ENCODE measurements around the gene UBE2QL1. TPM values are rescaled to one million over a fixed set of nuclear protein-coding genes. Genes with fewer than 3 reads are reported as not detected.

UBE2QL1 gene
- total RNA-seq, 1 donor from 2014 or later: not detected

DNA sequence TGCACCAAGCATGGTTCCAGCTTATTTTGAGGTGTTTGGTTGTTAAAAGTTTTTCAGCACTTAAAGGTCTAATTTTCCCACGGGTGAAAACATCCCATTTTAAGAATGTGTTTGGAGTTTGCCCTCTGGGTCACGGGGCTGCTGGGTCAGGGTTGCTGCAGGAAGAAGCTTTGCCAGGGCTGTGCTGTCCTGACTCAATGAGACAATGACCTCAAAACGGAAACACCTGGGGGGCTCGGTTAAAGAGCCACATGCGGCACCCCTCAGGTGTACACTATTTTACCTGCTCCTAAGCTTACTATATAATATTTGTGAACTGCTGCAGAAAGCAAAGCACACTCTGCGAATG is 27.6 kb downstream of the UBE2QL1 start:
- no peak overlapping the region for H3K4me3 ChIP-seq (ENCODE audit: low read depth, low read length)
- FAIRE-seq: no peak

DNA sequence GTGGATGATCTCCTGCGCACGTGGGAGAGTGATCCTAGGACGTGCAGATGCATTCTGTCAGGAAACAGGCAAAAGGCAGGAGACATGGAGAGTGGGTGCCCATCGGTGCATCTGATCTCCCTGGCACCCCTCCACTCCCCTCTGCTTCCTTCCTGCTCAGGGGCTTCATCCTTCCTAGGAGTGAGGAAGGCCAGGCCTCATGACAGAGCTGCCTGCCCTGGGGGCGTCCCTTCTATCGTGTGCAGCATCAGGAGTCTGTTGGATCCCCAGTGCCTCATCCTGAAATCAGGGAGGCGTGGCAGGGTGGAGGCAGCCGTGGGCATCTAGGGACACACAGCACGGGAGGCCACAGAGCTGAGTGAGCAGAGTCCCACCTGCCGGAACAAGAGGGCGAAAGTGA is 30.1 kb downstream of the UBE2QL1 start:
- FAIRE-seq (no peak), DNase-seq (ENCODE audit: low read depth) (no peak)
- TF ChIP-seq, protein P1, sequence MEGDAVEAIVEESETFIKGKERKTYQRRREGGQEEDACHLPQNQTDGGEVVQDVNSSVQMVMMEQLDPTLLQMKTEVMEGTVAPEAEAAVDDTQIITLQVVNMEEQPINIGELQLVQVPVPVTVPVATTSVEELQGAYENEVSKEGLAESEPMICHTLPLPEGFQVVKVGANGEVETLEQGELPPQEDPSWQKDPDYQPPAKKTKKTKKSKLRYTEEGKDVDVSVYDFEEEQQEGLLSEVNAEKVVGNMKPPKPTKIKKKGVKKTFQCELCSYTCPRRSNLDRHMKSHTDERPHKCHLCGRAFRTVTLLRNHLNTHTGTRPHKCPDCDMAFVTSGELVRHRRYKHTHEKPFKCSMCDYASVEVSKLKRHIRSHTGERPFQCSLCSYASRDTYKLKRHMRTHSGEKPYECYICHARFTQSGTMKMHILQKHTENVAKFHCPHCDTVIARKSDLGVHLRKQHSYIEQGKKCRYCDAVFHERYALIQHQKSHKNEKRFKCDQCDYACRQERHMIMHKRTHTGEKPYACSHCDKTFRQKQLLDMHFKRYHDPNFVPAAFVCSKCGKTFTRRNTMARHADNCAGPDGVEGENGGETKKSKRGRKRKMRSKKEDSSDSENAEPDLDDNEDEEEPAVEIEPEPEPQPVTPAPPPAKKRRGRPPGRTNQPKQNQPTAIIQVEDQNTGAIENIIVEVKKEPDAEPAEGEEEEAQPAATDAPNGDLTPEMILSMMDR (IDR thresholded peaks at IDR 0.05; ENCODE audit: insufficient read depth, low read length, severe bottlenecking): no peak
- Histone ChIP-seq H3K36me3 (ENCODE audit: control insufficient read depth, insufficient read depth, low read length) (no peaks in the 10 kb centered on the region), H3K4me3 (ENCODE audit: low read depth, low read length) (no peak overlapping the region), H3K27me3 (ENCODE audit: control insufficient read depth, insufficient read depth, low read length) (no peaks in the 10 kb centered on the region)

More for the DNA sequence above, 27.6 kb downstream of the UBE2QL1 start:
- Histone ChIP-seq H3K36me3 (ENCODE audit: control insufficient read depth, insufficient read depth, low read length) (no peaks in the 10 kb centered on the region), H3K27me3 (ENCODE audit: control insufficient read depth, insufficient read depth, low read length) (no peaks in the 10 kb centered on the region)
- TF ChIP-seq, protein P1 (IDR thresholded peaks at IDR 0.05; ENCODE audit: insufficient read depth, low read length, severe bottlenecking): no peak
- no peak for DNase-seq (ENCODE audit: low read depth)

DNA sequence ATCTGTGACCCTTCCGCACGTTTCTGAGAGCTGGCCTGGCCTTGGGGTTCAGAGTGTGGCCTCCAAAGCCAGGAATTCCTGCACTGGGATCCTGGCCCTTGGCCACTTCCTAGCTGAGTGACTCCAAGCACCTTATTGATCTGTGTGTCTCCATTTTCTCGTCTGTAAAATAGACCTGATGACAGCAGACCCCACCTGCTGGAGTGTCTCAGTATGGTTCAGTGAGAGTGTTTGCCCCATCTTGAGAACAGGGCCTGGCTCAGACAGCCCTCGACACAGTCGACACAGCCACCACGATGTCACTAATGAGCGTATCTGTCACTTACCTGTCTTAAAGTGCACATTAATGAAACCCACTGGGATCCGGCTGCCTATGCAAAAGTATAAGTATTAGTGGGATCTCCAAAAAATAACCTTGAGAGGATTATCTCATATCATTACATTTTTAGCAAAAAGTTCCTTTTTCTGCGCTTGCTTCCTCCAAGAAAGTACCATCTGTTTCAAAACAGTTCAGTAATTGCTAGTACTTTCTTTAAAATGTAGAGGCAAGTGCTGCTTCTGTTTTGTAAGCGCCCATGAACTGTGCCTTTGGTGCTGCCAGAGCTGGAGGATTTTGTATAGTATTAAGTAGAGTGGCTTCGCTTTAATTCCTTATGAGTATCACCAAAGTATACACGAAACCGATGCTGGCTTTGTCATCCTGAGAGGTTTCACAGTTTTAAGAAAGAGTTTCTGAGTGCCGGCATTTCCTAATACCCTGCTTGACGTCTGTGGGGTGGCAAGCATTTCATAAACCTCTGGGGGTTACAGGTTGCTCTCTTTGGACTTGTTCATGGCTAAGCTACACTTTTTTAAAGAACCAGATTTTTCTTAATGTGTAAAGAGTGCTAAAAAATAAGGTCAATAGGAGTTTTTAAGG is 31.7 kb downstream of the UBE2QL1 start:
- no peak for FAIRE-seq

DNA sequence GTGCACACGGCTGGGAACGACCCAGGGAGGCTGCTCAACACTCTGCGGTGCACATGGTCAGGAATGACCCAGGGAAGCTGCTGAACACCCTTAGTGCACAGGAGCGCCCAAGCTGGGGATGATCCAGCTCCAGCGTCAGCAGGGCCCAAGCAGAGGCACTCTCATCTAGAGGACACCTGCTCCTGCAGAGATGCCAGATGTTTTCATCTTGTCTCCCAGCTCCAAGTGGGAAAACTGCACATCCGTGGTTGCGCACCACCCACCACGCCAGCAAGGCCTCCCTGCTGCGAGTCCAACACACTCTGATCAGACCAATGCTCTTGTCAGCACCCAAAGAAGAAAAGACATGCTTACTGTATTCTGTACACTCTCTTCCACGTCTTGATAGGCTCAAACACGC is 34.1 kb downstream of the UBE2QL1 start:
- Histone ChIP-seq H3K4me3 (ENCODE audit: low read depth, low read length) (no peak overlapping the region), H3K36me3 (ENCODE audit: control insufficient read depth, insufficient read depth, low read length) (no peaks in the 10 kb centered on the region), H3K27me3 (ENCODE audit: control insufficient read depth, insufficient read depth, low read length) (no peaks in the 10 kb centered on the region)
- DNase-seq (ENCODE audit: low read depth) (no peak), FAIRE-seq (no peak)
- TF ChIP-seq, protein P1 (IDR thresholded peaks at IDR 0.05; ENCODE audit: insufficient read depth, low read length, severe bottlenecking): no peak

More for the DNA sequence above, 31.7 kb downstream of the UBE2QL1 start:
- TF ChIP-seq, protein P1 (IDR thresholded peaks at IDR 0.05; ENCODE audit: insufficient read depth, low read length, severe bottlenecking): no peak
- Histone ChIP-seq H3K36me3 (ENCODE audit: control insufficient read depth, insufficient read depth, low read length) (no peaks in the 10 kb centered on the region), H3K27me3 (ENCODE audit: control insufficient read depth, insufficient read depth, low read length) (no peaks in the 10 kb centered on the region), H3K4me3 (ENCODE audit: low read depth, low read length) (no peak overlapping the region)
- DNase-seq (ENCODE audit: low read depth): no peak

DNA sequence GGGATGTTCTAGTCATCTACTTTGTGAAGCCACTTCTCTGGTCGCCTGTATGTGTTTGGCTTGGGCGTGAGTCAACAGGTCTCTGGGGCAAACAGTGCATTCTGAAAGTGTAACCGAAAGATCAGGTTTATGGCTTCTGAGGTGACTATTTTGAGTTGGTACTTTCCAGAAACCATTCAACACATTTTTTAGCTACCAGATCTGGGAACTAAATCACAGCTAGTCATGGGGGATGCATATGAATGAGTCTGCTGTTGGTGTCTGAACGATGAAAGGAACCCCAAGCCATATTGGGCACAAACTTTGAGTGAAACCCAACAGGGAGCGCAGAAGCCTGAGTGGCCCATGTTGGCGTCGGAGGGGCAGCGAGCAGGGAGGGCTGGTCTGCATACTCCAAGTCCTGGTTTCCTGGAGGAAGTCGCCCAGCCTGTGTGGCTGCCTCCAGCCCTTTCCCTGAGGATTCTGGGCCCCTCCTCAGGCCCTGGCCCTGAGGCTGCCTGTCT is 35.3 kb downstream of the UBE2QL1 start:
- Histone ChIP-seq H3K36me3 (ENCODE audit: control insufficient read depth, insufficient read depth, low read length) (no peaks in the 10 kb centered on the region), H3K4me3 (ENCODE audit: low read depth, low read length) (no peak overlapping the region), H3K27me3 (ENCODE audit: control insufficient read depth, insufficient read depth, low read length) (no peaks in the 10 kb centered on the region)
- FAIRE-seq: no peak
- TF ChIP-seq, protein P1 (IDR thresholded peaks at IDR 0.05; ENCODE audit: insufficient read depth, low read length, severe bottlenecking): no peak
- no peak for DNase-seq (ENCODE audit: low read depth)

All from bronchial epithelial cell (primary cell).